Mucosa of descending colon (tissue), 3 donors: Measurements from ENCODE around the gene AKR7A3. TPM values are rescaled to one million over a fixed set of nuclear protein-coding genes. Genes with fewer than 3 reads are reported as not detected.

Experiments
- ATAC-seq: fragments of 200-7000 bp; cut with Tn5 transposase; one replicate; pipeline ENCODE4 v1.9.1; 2020; ENCODE audit warnings: mild to moderate bottlenecking, moderate library complexity
- DNase-seq, 3 donors: peaks; one replicate each; pipeline ENCODE4 v3.0.0-alpha.2; 2020
- H3K36me3 ChIP-seq: fragments of 200-600 bp; one replicate; pipeline ENCODE4 v1.8.0; 2021; ENCODE audit warnings: low read depth, mild to moderate bottlenecking
- H3K4me1 ChIP-seq: fragments of 200-600 bp; one replicate; pipeline ENCODE4 v1.8.0; 2021; ENCODE audit warnings: low read depth, mild to moderate bottlenecking
- H3K4me3 ChIP-seq: fragments of 200-600 bp; one replicate; pipeline ENCODE4 v1.8.0; 2021; ENCODE audit warnings: mild to moderate bottlenecking
- H3K9me3 ChIP-seq: fragments of 200-600 bp; one replicate; pipeline ENCODE4 v1.8.0; 2021; ENCODE audit warnings: mild to moderate bottlenecking
- intact Hi-C, 2 donors: fragments of 100-400 bp; cut with DNase I in 1 of 2; cut with micrococcal nuclease in 1 of 2; formaldehyde crosslinking; loops; one replicate each; pipeline versions ENCODE4 v1.11.0 to v1.11.1; 2022; cut with DNase I, micrococcal nuclease
- total RNA-seq, 3 donors: library from RNA; stranded (reverse); fragmentation: NEBNext Ultra II Directional in 2 of 3; extraction: Animal tissue kit (Norgen Biotek cat#: 25700) in 2 of 3; gene quantifications; one replicate each; pipeline versions ENCODE4 v1.2.1 to v1.2.4, GENCODE V29; 2021 to 2023
- TF ChIP-seq, protein P1 (sequence below): fragments of 200-600 bp; IDR thresholded peaks from one replicate; pipeline ENCODE4 v1.8.0; 2022; ENCODE audit warnings: antibody characterized with exemption, mild to moderate bottlenecking
- donor health status: DM: no; HTN: no; CAD: no; lungs with moderate emphysema.
- donor health status: DM: no; HTN: no; CAD: no.
- donor health status: DM: no; HTN: yes; CAD: no.

Gene AKR7A3
- total RNA-seq, 3 donors from 2014 or later, result 40.9 to 97.8 (median 93.7) TPM

DNA sequence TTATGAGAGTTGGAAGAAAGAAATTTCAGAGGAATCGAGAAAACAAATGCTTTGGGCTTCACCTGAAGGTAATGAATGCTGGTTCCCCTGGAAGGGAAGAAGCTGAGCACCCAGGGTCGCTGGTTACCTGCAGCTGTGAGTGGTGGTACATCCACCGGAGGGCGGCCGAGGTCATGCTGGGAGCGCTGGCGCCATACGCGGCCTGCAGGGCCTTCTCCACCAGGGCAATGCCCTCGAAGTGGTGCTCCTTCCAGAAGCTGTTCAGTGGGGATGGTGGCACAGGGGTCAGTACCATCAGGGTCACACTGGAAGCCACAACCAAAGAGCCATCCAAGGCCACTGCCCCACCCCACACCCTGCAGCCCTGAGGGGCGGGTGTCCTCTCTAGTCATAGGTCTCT, 20.1 kb downstream of the AKR7A3 start:
- no peaks in the 10 kb centered on the region for H3K36me3 ChIP-seq
- H3K4me3 ChIP-seq, result no peak overlapping the region
- TF ChIP-seq, protein P1, sequence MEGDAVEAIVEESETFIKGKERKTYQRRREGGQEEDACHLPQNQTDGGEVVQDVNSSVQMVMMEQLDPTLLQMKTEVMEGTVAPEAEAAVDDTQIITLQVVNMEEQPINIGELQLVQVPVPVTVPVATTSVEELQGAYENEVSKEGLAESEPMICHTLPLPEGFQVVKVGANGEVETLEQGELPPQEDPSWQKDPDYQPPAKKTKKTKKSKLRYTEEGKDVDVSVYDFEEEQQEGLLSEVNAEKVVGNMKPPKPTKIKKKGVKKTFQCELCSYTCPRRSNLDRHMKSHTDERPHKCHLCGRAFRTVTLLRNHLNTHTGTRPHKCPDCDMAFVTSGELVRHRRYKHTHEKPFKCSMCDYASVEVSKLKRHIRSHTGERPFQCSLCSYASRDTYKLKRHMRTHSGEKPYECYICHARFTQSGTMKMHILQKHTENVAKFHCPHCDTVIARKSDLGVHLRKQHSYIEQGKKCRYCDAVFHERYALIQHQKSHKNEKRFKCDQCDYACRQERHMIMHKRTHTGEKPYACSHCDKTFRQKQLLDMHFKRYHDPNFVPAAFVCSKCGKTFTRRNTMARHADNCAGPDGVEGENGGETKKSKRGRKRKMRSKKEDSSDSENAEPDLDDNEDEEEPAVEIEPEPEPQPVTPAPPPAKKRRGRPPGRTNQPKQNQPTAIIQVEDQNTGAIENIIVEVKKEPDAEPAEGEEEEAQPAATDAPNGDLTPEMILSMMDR, result no peak
- ATAC-seq (no peak), DNase-seq (no peak)
- intact Hi-C loops, result no loop called here
- H3K9me3 ChIP-seq, result no peaks in the 10 kb centered on the region
- peaks cover 6% of the 10 kb centered on the region for H3K4me1 ChIP-seq

DNA sequence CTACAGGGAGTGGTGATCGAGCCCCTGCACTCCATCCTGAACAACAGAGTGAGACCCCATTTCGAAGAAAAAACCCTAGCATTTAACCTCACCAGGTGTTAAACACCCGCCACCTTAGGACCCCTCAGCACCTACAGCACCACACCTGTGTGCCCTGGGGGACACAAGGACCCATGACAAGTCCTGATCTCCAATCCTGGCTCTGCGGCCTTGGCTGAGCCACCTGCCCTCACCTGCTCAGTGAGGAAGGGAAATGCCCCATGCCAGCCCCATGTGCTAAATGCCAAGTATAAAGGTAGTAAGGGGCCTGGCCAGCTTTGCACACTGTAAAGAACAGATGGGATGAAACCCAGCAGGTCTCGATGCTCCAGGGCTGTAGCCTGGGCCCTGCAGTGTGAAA, 25.8 kb downstream of the AKR7A3 start:
- no peak for DNase-seq
- H3K4me3 ChIP-seq, result no peak overlapping the region
- no peaks in the 10 kb centered on the region for H3K36me3 ChIP-seq
- peaks cover 8% of the 10 kb centered on the region for H3K4me1 ChIP-seq
- TF ChIP-seq, protein P1, result no peak
- intact Hi-C loops, result no loop called here
- no peaks in the 10 kb centered on the region for H3K9me3 ChIP-seq
- no peak for ATAC-seq

DNA sequence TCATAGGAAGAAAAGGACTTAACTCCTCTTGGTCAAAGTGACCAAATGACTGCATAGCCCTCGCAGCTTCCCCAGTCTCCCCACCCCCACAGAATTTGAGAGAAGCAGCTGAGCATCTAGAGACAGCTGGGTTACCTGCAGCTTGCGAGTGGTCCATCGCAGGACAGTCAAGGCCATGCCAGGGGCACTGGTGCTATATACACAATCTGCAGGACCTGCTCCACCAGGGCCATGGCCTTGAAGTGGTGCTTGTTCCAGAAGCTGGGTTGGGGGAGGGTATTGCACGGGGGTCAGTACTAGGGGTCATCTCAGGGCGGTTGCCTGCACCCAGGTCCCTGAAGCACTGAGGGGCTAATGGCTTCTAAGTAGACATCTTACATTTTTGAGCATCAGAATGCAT, 26.5 kb downstream of the AKR7A3 start:
- Histone ChIP-seq H3K4me1 (peaks cover 8% of the 10 kb centered on the region), H3K36me3 (peaks cover 3% of the 10 kb centered on the region), H3K9me3 (no peaks in the 10 kb centered on the region), H3K4me3 (no peak overlapping the region)
- ATAC-seq, result no peak
- TF ChIP-seq, protein P1, result no peak
- intact Hi-C loops, result no loop called here
- no peak for DNase-seq

DNA sequence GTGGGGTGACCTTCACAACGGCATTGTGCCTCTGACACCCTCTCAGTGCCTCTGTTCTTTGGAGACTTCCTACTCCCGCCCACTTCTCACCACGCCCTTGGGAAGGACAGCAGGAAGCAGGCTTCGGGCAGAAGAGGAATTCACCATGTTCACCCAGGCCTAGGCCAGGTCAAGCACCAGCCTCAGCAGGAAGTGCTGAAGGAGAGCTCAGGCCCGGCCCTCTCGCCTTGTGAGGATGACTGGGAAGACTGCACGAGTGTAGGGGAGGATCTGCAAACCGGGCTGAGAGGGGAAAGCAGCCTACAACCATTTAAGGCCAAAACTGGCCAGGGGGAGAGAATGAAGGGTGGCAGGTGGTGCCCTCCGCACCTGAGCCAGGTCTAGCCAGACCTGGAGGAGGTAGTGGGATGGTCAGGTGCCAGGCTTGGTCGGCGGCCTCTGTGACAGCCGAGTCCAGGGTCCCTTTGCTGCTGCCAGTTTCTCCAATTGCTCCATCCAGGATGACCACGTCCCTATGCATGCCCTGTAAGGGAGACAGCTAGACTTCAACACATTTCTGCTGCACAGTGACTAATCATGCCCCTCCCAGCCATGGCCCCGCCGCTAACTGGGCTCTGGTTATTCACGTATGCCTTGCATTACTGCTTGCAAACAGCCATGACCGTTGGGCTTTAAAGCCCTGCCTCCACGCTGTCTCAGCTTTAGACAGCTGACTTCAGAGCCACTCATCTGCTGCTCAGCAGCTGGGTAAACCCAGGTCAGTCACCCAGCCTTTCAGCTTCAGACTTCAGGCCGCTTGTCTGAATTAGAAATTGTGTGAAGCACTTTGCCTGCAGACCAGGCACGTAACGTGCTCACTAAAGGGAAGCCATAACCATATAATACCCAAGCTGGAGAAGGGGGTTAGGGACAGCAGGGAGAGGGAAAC, 28.1 kb downstream of the AKR7A3 start:
- no peak overlapping the region for H3K4me3 ChIP-seq
- ATAC-seq (peak; percentile 88), DNase-seq (peak; percentile 41 to 63 (median 54))
- intact Hi-C loops, result no loop called here
- no peaks in the 10 kb centered on the region for H3K9me3 ChIP-seq
- H3K4me1 ChIP-seq, result peaks cover 8% of the 10 kb centered on the region
- TF ChIP-seq, protein P1, result no peak
- H3K36me3 ChIP-seq, result peaks cover 4% of the 10 kb centered on the region

DNA sequence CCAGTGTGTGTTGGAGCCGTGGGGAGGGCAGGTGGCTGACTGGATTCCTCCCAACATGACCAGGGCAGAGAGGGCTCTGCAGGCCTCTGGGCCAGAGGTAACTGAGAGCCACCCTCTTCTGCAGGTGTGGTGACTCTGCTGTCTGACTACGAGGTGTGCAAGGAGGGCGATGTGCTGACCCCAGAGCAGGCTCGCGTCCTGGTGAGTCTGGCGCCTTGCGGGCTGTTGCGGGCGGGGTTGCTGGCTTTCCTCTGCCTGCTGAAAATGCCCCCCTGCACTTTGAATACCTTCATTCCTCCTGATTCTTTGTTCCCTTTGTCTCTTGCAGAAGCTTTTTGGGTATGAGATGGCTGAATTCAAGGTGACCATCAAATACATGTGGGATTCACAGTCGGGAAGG, 30.2 kb downstream of the AKR7A3 start:
- TF ChIP-seq, protein P1, result no peak
- DNase-seq, result no peak
- no peak for ATAC-seq
- Histone ChIP-seq H3K4me3 (no peak overlapping the region), H3K4me1 (peaks cover 11% of the 10 kb centered on the region), H3K36me3 (peaks cover 4% of the 10 kb centered on the region), H3K9me3 (no peaks in the 10 kb centered on the region)
- intact Hi-C loops, result no loop called here
